ENCODE results near the gene PPP1R8. TPM values are rescaled to one million over a fixed set of nuclear protein-coding genes. Genes with fewer than 3 reads are reported as not detected.

Gene PPP1R8
- total and polyA plus RNA-seq, 9 of the 15 experiments (the other 6 are each of a cell fraction or from before 2014, with no cell fraction given): 16.2 to 107 (median 75.3) TPM

GRCh38 chr1:27835501-27835900 is 4.9 kb downstream of the PPP1R8 start (continued):
- no peak for TF ChIP-seq ZNF318 (IDR thresholded peaks at IDR 0.05; ENCODE audit: borderline replicate concordance in 1 of 2, low read depth in 1 of 2)
- TF ChIP-seq DACH1 (IDR thresholded peaks at IDR 0.05; ENCODE audit: partially characterized antibody): no peak
- TF ChIP-seq FOXK2 (conservative IDR thresholded peaks at IDR 0.05 in 1 of 2, IDR thresholded peaks at IDR 0.05 in 1 of 2; ENCODE audit: low read depth in 2 of 2): no peak
- no peak for TF ChIP-seq ZHX1 (conservative IDR thresholded peaks at IDR 0.05; ENCODE audit: low read length)

All from K562 (cell line).